Stomach (tissue), 4 donors: Measurements from ENCODE around the gene ELP1.

Experiments used
- EP300 ChIP-seq: sonication (generic); formaldehyde crosslinking; IDR thresholded peaks from one replicate; pipeline ENCODE4 v1.6.1; 2017; ENCODE audit warnings: antibody characterized with exemption
- POLR2A ChIP-seq, 4 donors: fragments of 450-650 bp; IDR thresholded peaks; one replicate each; pipeline ENCODE4 v1.6.1; 2016; ENCODE audit warnings: antibody characterized with exemption in 4 of 4, control low read depth in 2 of 4, mild to moderate bottlenecking in 1 of 4, moderate library complexity in 1 of 4
- POLR2AphosphoS5 ChIP-seq, 3 donors: sonication (generic); formaldehyde crosslinking; IDR thresholded peaks; one replicate each; pipeline ENCODE4 v1.6.1; 2016; ENCODE audit warnings: antibody characterized with exemption in 3 of 3
- TF ChIP-seq, protein P1 (sequence below), 7 experiments: fragments of 450-650 bp in 4 of 7; fragments of 200-600 bp in 3 of 7; sonication (generic) in 3 of 7; IDR thresholded peaks; one replicate each; pipeline ENCODE4 v1.5.1; 2016 to 2019; ENCODE audit warnings: antibody characterized with exemption in 7 of 7, control low read depth in 2 of 7, mild to moderate bottlenecking in 1 of 7

DNA sequence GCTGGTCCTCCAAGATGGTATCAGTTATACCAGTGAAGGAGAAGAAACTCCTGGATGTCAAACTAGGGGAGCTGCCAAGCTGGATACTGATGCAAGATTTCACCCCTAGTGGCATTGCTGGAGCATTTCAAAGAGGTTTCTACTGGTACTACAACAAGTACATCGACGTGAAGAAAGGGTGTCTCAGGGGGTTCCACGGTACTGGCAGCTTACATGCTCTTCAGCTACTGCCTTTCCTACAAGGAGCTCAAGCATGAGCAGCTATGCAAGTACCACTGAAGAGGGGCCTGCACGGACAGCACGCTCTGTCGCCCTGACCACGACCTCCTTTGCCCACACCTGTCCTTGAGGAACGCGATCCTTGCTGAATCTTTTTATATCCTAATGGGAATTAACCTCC, 97.6 kb downstream of the ELP1 start:
- TF ChIP-seq, protein P1, sequence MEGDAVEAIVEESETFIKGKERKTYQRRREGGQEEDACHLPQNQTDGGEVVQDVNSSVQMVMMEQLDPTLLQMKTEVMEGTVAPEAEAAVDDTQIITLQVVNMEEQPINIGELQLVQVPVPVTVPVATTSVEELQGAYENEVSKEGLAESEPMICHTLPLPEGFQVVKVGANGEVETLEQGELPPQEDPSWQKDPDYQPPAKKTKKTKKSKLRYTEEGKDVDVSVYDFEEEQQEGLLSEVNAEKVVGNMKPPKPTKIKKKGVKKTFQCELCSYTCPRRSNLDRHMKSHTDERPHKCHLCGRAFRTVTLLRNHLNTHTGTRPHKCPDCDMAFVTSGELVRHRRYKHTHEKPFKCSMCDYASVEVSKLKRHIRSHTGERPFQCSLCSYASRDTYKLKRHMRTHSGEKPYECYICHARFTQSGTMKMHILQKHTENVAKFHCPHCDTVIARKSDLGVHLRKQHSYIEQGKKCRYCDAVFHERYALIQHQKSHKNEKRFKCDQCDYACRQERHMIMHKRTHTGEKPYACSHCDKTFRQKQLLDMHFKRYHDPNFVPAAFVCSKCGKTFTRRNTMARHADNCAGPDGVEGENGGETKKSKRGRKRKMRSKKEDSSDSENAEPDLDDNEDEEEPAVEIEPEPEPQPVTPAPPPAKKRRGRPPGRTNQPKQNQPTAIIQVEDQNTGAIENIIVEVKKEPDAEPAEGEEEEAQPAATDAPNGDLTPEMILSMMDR (IDR thresholded peaks at IDR 0.05) = no peak
- TF ChIP-seq POLR2AphosphoS5 (IDR thresholded peaks at IDR 0.05) = no peak
- TF ChIP-seq POLR2A (IDR thresholded peaks at IDR 0.05) = no peak
- no peak for TF ChIP-seq EP300
